Measurements from ENCODE around the gene TLL1.

The TLL1 gene

DNA sequence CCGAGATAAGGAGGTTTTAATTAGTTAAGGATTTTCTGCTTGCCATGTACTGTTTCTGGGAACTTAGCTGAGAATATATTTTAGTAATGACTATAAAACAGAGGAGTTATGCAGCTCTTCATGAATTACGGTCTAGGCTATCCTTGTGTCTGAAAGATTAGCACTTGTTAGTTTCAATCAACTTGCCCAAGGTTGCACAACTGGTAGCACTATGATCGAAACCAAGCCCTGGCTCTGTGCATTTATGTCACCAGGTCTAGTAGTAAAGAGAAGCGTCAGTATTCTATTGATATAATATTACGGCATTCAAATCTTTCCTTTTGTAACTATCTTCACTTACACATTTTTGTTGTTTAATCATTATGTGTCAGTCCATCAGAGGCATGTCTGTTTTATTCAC is 176.0 kb downstream of the TLL1 start:
- DNase-seq (ENCODE audit: low read depth) = no peak

DNA sequence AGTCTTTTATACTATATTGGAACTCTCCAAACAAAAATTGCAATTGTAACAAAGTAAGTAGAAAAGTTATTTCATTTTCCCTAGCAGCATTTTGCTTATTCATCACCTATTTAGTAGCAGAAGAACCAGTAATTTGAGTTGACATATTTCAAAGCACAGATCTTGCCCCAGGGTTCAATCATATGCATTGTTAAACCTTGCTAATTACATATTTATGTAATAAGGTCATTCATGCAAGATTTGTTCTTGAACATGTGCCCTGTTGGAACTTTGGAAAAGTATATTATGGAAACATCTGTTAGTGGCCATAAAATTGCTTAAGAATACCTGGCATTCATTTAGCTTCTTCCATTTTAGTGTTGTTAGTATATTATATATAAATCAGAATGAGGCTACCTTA is 191.7 kb downstream of the TLL1 start:
- no peak for DNase-seq (ENCODE audit: low read depth)

DNA sequence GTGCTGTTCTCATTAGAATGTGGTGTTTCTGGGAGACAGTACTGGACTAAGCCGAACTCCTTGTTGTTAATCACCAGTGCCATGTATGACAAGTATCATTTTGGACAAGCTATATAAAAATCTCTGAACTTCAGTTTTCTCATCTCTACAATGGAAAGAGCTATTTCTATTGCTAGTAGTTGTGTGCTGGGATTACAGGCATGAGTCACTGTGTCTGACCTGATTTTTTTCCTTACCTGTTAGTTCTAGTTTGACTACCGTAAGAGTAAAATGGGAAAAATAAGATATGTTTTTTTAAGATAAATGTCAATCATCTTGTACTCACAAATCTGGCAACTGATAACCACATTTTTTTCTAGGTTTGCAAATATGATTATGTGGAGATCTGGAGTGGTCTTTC is 192.3 kb downstream of the TLL1 start:
- no peak for DNase-seq (ENCODE audit: low read depth)

- no peak for DNase-seq (ENCODE audit: low read depth)
Measured at GRCh38 chr4:166066936-166067335, 193.9 kb downstream of the TLL1 start.

GRCh38 chr4:166067915-166068314 is 194.9 kb downstream of the TLL1 start:
- DNase-seq (ENCODE audit: low read depth) = no peak

DNA sequence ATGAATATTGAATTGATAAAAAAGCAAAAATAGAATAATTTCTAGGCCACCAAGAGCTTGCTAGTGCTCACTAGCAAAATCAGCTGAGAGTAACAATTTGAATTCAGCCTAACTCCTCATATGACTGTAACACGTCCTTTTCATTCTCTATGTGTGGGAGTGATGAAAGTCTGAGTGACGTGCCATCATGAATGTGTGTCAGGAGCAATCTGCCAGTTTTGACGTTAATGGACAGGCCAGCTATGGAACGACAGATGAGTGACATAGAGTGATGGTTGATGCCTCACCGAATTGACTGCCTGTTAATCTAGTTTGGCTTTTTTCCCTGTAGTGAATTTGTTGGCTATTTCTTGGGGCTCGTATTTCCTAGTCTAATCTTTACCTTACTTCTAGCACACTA is 200.7 kb downstream of the TLL1 start:
- DNase-seq (ENCODE audit: low read depth) = no peak

DNA sequence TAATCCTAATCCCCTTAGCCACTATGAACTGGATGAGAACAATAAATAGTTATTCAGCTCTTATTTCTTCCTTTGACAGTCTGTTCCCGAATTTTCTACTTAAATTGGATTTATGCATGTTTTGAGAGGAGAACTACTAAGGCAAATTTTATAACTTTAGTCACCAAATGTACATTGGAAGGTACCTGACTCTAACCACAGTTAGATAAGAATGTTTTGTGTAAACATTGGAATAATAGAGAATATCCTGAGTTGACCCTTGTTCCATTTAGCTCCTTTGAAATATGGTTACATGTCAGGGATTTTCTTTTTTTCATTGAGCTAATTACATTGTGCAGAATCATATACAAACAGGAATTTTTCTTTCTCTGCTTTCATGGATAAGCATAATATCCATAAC is 202.6 kb downstream of the TLL1 start:
- no peak for DNase-seq (ENCODE audit: low read depth)

DNA sequence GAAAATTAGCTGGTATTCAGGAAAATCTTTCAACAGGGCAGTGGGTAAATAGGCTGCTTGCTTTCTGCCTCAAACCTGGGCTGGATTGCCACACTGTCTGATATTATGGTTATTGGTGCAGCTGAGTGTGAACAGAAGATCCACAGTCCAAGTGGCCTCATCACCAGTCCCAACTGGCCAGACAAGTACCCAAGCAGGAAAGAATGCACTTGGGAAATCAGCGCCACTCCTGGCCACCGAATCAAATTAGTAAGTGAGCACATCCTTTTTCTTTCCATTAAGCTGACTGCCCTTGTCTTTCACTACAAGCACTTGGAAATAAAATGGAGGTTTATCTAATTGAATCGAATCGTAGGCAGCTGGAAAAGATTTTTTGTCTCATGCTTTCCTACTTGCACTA is 204.7 kb downstream of the TLL1 start:
- DNase-seq (ENCODE audit: low read depth) = no peak

GRCh38 chr4:166078383-166078782 is 205.3 kb downstream of the TLL1 start:
- no peak for DNase-seq (ENCODE audit: low read depth)

- no peak for DNase-seq (ENCODE audit: low read depth)
Measured at GRCh38 chr4:166078955-166079354, 205.9 kb downstream of the TLL1 start.

- DNase-seq (ENCODE audit: low read depth) = no peak
Measured at GRCh38 chr4:166087569-166087968, 214.5 kb downstream of the TLL1 start.

DNA sequence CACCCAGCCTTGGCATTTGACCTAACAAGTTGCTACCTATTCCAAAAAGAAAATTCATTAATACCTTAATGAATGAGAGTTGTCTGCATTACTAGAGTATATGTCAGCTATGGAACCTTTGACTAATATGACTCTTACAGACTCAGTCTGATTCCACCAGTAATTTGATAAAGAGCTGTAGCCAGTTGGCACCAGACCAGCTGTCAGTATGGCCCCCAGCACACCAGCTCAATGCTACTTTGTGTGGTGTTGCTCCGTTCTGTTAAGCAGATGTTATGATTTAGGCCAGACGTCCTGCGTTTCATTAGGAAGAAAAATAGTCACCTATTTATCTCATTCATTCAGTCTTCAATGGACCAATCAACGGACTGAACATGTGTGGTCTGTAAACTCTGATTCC is 215.5 kb downstream of the TLL1 start:
- DNase-seq (ENCODE audit: low read depth) = no peak

- DNase-seq (ENCODE audit: low read depth) = no peak
Measured at GRCh38 chr4:166091146-166091545, 218.1 kb downstream of the TLL1 start.

GRCh38 chr4:166091912-166092510 is 219.0 kb downstream of the TLL1 start:
- DNase-seq (ENCODE audit: low read depth) = no peak

DNA sequence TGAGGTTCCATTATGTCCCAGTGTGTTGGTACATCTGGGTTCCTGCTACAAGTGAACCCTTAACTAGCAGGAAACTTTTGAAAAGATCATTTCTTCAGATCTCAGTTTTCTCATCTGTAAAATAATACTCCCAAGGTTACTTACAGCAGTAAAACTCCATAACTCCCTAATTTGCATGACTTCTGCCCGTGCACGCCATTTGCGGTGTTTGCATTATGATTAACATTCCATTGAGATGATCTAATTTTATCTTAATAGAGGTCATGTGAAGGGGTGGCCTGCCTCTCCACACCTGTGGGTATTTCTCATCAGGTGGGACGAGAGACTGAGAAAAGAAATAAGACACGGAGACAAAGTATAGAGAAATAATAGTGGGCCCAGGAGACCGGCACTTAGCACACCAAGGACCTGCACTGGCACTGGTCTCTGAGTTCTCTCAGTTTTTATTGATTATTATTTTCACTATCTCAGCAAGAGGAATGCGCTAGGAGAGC is 219.8 kb downstream of the TLL1 start:
- DNase-seq (ENCODE audit: low read depth) = no peak

DNA sequence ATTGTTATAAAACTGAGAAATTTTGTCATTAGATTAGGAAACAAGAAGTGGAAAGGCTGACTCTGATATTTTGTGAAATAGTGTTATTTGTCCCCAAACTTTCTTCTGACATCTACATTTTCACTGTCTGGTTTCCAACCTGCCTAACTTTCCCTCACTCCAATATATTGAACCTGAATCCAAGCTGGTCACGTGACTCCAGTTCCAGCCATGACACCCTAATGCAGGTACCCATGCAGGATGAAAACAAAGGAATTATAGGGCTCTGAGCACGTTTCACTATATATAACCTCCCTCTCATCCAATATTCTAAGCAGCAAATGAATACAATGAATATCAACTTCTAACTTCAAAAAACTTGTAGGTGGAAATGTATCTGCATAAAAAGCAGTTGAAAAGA is 231.6 kb downstream of the TLL1 start:
- no peak for DNase-seq (ENCODE audit: low read depth)

DNA sequence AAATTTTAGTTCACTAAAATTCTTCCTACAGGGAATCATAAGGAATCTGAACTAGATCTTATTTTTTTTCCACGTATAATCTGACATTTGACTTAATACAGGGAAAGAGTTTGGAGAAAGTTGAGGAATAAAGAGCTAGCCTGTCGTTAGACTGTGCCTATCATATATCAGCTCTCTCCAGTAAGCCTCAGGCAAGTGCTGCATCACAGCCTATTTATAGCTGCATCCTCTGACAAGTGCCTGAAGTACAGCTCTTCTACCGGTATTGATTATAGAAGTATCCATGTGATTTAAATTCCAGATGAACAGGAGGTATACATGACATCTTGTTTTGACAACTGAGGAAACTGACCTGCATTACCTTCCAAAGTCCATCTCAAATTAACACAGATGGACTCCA is 248.9 kb downstream of the TLL1 start:
- DNase-seq (ENCODE audit: low read depth) = no peak

DNA sequence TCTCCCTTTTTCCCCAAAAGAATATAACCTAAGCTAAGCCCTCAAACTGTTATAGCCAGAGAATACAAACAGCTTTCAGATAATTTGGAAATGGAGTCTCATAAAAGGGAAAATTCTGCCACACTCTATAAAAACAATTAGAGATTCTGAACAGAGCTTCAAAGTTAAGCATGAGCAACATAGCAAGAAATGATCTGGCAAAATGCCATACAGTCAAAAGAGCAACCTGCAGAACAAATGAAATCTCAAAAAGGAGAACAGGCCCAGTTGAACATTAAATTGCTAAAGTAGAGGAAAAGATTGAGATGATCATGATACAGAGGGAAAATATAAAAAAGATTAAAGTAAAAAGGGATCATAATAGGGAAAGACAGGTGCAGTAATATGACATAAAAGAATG is 250.5 kb downstream of the TLL1 start:
- no peak for DNase-seq (ENCODE audit: low read depth)

- DNase-seq (ENCODE audit: low read depth) = no peak
Measured at GRCh38 chr4:166128403-166128802, 255.4 kb downstream of the TLL1 start.

GRCh38 chr4:166134285-166134684 is 261.2 kb downstream of the TLL1 start:
- DNase-seq (ENCODE audit: low read depth) = no peak

- DNase-seq (ENCODE audit: low read depth) = no peak
Measured at GRCh38 chr4:166140951-166141350, 267.9 kb downstream of the TLL1 start.

GRCh38 chr4:166143227-166143626 is 270.2 kb downstream of the TLL1 start:
- DNase-seq (ENCODE audit: low read depth) = peak; percentile 3

GRCh38 chr4:166144607-166145006 is 271.6 kb downstream of the TLL1 start:
- DNase-seq (ENCODE audit: low read depth) = no peak

GRCh38 chr4:166146806-166147540 is 273.9 kb downstream of the TLL1 start:
- no peak for DNase-seq (ENCODE audit: low read depth)
